HUES48 (cell line): ENCODE results near the gene PPIL4.

Experiments
- H3K27ac ChIP-seq: one replicate; pipeline ENCODE4 v1.7.0; 2013; ENCODE audit warnings: low read depth, low read length, inconsistent platforms
- H3K27me3 ChIP-seq: 2 replicates; pipeline ENCODE4 v1.6.1; 2013; ENCODE audit warnings: mild to moderate bottlenecking, low read length; ENCODE audit not compliant: control insufficient read depth, insufficient read depth
- H3K36me3 ChIP-seq: 2 replicates; pipeline ENCODE4 v1.6.1; 2013; ENCODE audit warnings: low read length; ENCODE audit not compliant: control insufficient read depth, insufficient read depth
- H3K4me1 ChIP-seq: 2 replicates; pipeline ENCODE4 v1.6.1; 2013; ENCODE audit warnings: mild to moderate bottlenecking, low read length; ENCODE audit not compliant: control insufficient read depth, insufficient read depth
- H3K4me3 ChIP-seq: 2 replicates; pipeline ENCODE4 v1.5.1; 2013; ENCODE audit warnings: mild to moderate bottlenecking, low read depth, low read length
- H3K9ac ChIP-seq: 2 replicates; pipeline ENCODE4 v1.6.1; 2013; ENCODE audit warnings: mild to moderate bottlenecking, low read depth, low read length, moderate library complexity
- H3K9me3 ChIP-seq: 2 replicates; pipeline ENCODE4 v1.6.1; 2013; ENCODE audit warnings: low read length; ENCODE audit not compliant: control insufficient read depth, insufficient read depth

PPIL4 gene

GRCh38 chr6:149457316-149457884, 88.4 kb downstream of the PPIL4 start:
- Histone ChIP-seq H3K4me1 (no peaks in the 10 kb centered on the region), H3K4me3 (no peak overlapping the region), H3K27ac (no peak overlapping the region), H3K36me3 (no peaks in the 10 kb centered on the region), H3K9me3 (no peaks in the 10 kb centered on the region), H3K27me3 (peaks cover 6% of the 10 kb centered on the region), H3K9ac (no peak overlapping the region)

DNA sequence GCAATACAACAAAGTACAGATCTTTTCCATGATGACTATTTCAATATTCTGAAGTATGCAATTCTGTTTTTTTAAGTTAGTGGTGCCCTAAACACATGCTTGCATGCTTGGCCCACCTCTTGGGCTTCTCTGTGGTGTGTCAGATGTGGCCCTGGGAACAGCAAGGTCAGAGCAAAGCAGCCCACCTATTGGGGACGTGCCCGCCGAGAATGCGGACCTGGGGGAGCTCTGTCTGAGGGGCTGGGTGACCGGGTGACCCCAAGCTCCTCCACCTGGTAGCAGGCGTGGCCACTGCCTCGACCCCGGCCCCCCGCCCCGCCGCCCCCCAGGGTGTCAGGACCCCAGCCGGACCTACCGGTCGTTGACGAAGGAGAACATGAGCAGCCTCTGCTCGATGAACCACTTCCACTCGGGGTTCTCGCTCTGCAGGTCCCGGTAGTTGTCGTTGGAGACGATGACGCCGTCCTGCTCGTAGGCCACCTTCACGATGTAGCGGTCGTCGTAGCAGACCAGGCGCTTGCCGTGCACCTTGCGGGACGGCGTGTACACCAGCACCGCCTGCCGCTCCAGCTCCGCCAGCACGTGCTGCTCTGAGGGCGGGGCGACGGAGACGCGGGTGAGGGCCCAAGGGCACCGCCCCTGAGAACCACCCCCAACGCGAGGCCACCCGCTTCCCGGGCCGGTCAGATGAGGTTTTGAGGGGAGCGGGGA, 89.4 kb downstream of the PPIL4 start:
- Histone ChIP-seq H3K4me3 (no peak overlapping the region), H3K36me3 (no peaks in the 10 kb centered on the region), H3K4me1 (no peaks in the 10 kb centered on the region), H3K9me3 (no peaks in the 10 kb centered on the region), H3K9ac (no peak overlapping the region), H3K27ac (no peak overlapping the region), H3K27me3 (peaks cover 15% of the 10 kb centered on the region)

DNA sequence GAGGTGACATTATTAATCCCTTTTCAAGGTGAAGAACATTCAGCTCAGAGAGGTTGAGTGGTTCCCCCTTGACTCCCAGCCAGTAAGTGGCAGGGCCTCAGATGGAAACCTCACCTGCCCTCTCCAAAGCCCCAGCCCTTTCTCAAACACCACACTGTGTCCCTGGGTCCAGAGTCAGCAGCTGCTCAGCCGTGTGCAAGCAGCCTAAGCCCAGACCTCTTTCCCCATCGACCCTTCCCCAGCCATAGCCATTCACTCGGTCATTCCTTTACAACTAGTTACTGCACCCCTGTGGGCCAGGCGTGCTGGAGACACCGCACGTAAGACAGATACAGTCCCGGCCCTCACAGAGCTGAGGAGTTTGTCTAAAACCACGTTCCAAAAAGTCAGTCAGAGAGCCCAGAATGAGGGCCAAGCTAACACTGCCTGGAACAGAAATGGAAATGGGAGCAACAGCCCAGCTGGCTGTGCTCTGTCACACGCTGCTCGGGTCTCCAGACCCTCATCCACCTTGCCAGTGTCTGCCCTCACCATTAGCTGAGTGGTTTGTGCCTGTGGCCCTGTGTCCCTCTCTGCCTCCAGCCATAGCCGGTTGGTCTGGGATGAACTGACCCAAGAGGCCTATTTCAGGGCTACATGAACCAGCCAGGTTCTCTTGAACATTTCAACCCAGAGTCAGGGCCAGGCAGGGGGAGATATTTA, 90.7 kb downstream of the PPIL4 start:
- Histone ChIP-seq H3K27ac (no peak overlapping the region), H3K27me3 (peaks cover 28% of the 10 kb centered on the region), H3K9ac (no peak overlapping the region), H3K36me3 (no peaks in the 10 kb centered on the region), H3K4me1 (no peaks in the 10 kb centered on the region; the same call in 1 of the 2 replicates), H3K4me3 (no peak overlapping the region), H3K9me3 (no peaks in the 10 kb centered on the region)
